Naive B cell (primary cell): Measurements from ENCODE around the gene TNRC6B. TPM values are rescaled to one million over a fixed set of nuclear protein-coding genes. Genes with fewer than 3 reads are reported as not detected.
A peak's percentile ranks its signal among the peaks of the same experiment; 100 is the strongest.
"Not testable (repeated sequence)": the region's sequence is repeated elsewhere in the genome, so short reads cannot be mapped to it uniquely, and the experiment has no call there.

Experiments
- ATAC-seq, 2 donors: fragments of 150-1000 bp; cut with Tn5 transposase; 2 replicates each; pipeline ENCODE4 v1.10.0; 2021; ENCODE audit warnings: low read depth in 2 of 2, mild to moderate bottlenecking in 2 of 2, moderate library complexity in 2 of 2
- DNase-seq: peaks from one replicate; pipeline ENCODE4 v3.0.0; 2022
- H3K27ac Mint-ChIP-seq, 6 donors: one replicate each; pipeline ENCODE4 v1.8.0; 2020 to 2022; ENCODE audit warnings: mild to moderate bottlenecking in 6 of 6, mixed read lengths in 6 of 6, moderate library complexity in 5 of 6, inconsistent platforms in 2 of 6
- H3K27me3 Mint-ChIP-seq, 3 donors: one replicate each; pipeline ENCODE4 v1.8.0; 2021 to 2022; ENCODE audit warnings: mixed read lengths in 3 of 3, mild to moderate bottlenecking in 1 of 3
- H3K36me3 Mint-ChIP-seq, 2 donors: one replicate each; pipeline ENCODE4 v1.8.0; 2020 to 2022; ENCODE audit warnings: mixed read lengths in 2 of 2, inconsistent platforms in 1 of 2, mild to moderate bottlenecking in 1 of 2
- H3K4me1 Mint-ChIP-seq, 3 donors: one replicate each; pipeline ENCODE4 v1.8.0; 2020 to 2022; ENCODE audit warnings: mixed read lengths in 3 of 3, inconsistent platforms in 1 of 3, mild to moderate bottlenecking in 1 of 3, moderate library complexity in 1 of 3
- H3K4me3 Mint-ChIP-seq, 8 donors: one replicate each; pipeline ENCODE4 v1.8.0; 2020 to 2022; ENCODE audit warnings: mild to moderate bottlenecking in 8 of 8, mixed read lengths in 8 of 8, moderate library complexity in 8 of 8, inconsistent platforms in 2 of 8
- H3K9me3 Mint-ChIP-seq, 7 donors: one replicate each; pipeline ENCODE4 v1.8.0; 2020 to 2022; ENCODE audit warnings: mixed read lengths in 7 of 7, mild to moderate bottlenecking in 5 of 7, inconsistent platforms in 2 of 7, moderate library complexity in 1 of 7
- polyA plus RNA-seq, 6 donors: library from polyadenylated mRNA; unstranded; fragments of 300-500 nt; fragmentation: Illumina TruSeq; gene quantifications; one replicate each; pipeline ENCODE4 v1.2.3, GENCODE V29; 2021; ENCODE audit warnings: low read depth in 6 of 6

TNRC6B gene
- polyA plus RNA-seq, result 100 to 1,000 TPM in 4 of 6 donors, 10 to 100 TPM in 2; 37.3 to 171 (median 109) TPM

DNA sequence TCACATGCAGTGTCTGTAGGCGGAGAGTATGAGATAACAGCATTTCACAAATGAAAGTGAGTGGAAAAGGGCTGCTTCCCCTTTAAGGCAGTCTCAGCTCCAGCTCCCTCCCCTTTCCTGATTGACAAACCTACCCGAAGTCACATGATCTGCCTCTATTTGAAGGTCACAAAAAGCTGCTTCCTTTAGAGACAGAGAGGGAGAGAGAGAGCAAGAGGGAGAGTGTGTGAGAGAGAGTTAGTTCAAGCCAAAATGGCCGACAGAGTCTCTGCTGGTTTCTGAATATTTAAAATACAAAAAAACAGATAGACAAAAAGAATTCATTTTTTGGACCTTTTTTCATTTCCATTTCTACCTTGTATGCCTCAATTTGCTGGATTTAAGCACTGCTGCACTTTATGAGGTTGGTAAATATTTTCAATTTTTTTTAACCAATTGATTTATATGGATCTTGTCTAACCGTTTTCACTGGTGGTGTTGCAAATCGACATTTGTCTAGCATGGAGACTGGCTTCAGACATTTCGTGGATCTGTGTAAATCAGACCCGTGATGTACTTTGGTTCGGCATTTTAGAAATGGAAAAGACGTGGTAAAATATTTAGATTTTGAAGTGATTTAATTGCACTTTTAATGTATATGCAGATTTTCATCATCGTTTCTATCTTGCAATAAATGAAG, at the start of gene TNRC6B:
TSS of gene TNRC6B (plus strand) at position 188 of the 679 bp plus-strand sequence. CDS start at position 399, 211 bp downstream.
- Mint-ChIP-seq H3K4me1 (peaks cover 51 to 68% (median 60%) of the 10 kb centered on the region in 3 donors), H3K27ac (peak within 1 kb of the TSS; percentile 84 to 95 (median 94)), H3K4me3 (peak within 1 kb of the TSS; percentile 78 to 95 (median 94)), H3K36me3 (no peaks in the 10 kb centered on the region), H3K9me3 (no peaks in the 10 kb centered on the region), H3K27me3 (no peaks in the 10 kb centered on the region)
- DNase-seq, result peak; percentile 88
- ATAC-seq, result peak; percentile 96 to 97

- no peak overlapping the region for H3K4me3 Mint-ChIP-seq
These were observed 48.7 kb upstream of the TNRC6B start for GRCh38 chr22:40128989-40129388.

DNA sequence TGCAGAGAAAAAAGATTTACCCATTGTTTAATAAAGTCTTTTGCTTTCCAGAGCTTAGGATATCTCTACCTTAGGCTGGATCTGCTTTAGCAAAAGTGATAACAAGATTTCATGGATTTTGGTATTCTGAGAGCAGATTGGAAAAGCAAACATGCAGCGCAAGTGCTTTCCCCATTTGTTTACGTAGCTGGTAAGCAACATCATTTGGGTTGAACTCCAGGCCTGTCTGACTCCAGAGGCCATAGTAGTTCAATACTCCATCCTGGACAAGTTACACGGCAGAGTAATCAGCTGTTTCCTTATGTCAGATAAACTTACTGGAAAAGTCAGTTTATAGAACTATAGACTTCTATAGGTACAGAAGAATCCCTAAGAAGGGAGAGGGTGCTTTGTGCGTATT, 40.6 kb upstream of the TNRC6B start:
- no peak for ATAC-seq
- no peak for DNase-seq
- Mint-ChIP-seq H3K4me1 (peaks cover 0 to 11% (median 10%) of the 10 kb centered on the region in 3 donors), H3K27ac (peak overlapping the region in 3 of 6 donors; percentile 21 to 52 (median 52)), H3K27me3 (no peaks in the 10 kb centered on the region), H3K36me3 (peaks cover 4 to 24% of the 10 kb centered on the region in 2 donors), H3K9me3 (no peaks in the 10 kb centered on the region), H3K4me3 (no peak overlapping the region)

More at GRCh38 chr22:40128989-40129388, 48.7 kb upstream of the TNRC6B start:
- ATAC-seq (no peak), DNase-seq (no peak)
- H3K4me1 Mint-ChIP-seq, result peaks cover 2 to 26% (median 17%) of the 10 kb centered on the region in 3 donors
- peaks cover 14 to 31% of the 10 kb centered on the region in 2 donors for H3K36me3 Mint-ChIP-seq
- H3K9me3 Mint-ChIP-seq, result no peaks in the 10 kb centered on the region
- H3K27me3 Mint-ChIP-seq, result no peaks in the 10 kb centered on the region
- H3K27ac Mint-ChIP-seq, result peak overlapping the region in 3 of 6 donors; percentile 30 to 75 (median 68)

GRCh38 chr22:40138866-40139265, 38.9 kb upstream of the TNRC6B start:
- ATAC-seq (no peak), DNase-seq (no peak)
- H3K36me3 Mint-ChIP-seq, result peaks cover 4 to 17% of the 10 kb centered on the region in 2 donors
- peak overlapping the region in 2 of 6 donors; percentile 34 to 61 for H3K27ac Mint-ChIP-seq
- peaks cover 0 to 11% (median 8%) of the 10 kb centered on the region in 3 donors for H3K4me1 Mint-ChIP-seq
- H3K9me3 Mint-ChIP-seq, result no peaks in the 10 kb centered on the region
- H3K27me3 Mint-ChIP-seq, result no peaks in the 10 kb centered on the region
- no peak overlapping the region for H3K4me3 Mint-ChIP-seq

GRCh38 chr22:40147388-40148176, 30.1 kb upstream of the TNRC6B start:
- no peaks in the 10 kb centered on the region for H3K27me3 Mint-ChIP-seq
- H3K9me3 Mint-ChIP-seq, result no peaks in the 10 kb centered on the region
- DNase-seq, result no peak
- no peak overlapping the region for H3K4me3 Mint-ChIP-seq
- ATAC-seq, result no peak
- H3K4me1 Mint-ChIP-seq, result peaks cover 14 to 21% (median 18%) of the 10 kb centered on the region in 3 donors
- H3K36me3 Mint-ChIP-seq, result peaks cover 19 to 21% of the 10 kb centered on the region in 2 donors
- H3K27ac Mint-ChIP-seq, result peak overlapping the region in 4 of 6 donors; percentile 12 to 84 (median 46)

DNA sequence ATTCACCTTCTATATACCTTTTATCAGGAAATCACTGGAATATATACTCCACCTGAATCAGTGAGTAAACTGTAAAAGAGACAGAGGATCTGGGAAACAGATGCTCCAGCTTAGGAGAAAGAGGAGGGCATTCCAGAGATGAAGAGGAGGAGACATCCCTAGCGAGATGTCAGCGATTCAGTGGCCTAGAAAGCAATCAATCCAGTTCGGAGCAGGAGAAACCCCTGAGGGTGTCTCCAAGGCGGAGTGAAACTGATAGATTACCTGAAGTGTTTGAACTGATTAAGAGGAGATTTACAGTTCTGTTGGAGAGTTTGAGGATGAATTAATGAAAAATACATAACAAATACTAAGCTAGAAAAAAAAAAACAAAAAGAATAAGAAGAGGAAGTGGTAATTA, 24.5 kb upstream of the TNRC6B start:
- DNase-seq, result no peak
- peaks cover 6 to 9% of the 10 kb centered on the region in 2 donors for H3K36me3 Mint-ChIP-seq
- H3K27ac Mint-ChIP-seq, result peak overlapping the region in 5 of 6 donors; percentile 42 to 88 (median 62)

DNA sequence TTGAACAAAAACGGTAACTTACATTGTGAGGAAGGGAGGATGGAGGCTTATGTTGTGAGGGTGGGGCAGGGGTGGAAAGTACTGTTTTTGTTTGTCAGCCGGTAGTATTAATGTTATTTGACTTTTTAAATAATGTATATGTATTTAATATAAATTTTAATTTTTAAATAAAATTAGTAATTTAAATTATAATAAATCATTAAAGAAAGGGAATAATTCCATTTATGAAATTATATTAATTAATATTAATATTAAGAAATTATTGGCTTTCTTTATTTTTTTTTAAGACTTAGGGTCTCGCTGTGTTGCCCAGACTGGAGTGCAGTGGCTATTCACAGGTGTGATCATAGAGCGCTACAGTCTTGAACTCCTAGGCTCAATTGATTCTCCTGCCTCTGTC, 24.0 kb upstream of the TNRC6B start:
- no peaks in the 10 kb centered on the region for H3K9me3 Mint-ChIP-seq
- no peak overlapping the region for H3K4me3 Mint-ChIP-seq
- H3K4me1 Mint-ChIP-seq, result peaks cover 12 to 26% (median 14%) of the 10 kb centered on the region in 3 donors
- peak overlapping the region in 1 of 6 donors; percentile 62 for H3K27ac Mint-ChIP-seq
- H3K36me3 Mint-ChIP-seq, result peaks cover 6 to 9% of the 10 kb centered on the region in 2 donors
- H3K27me3 Mint-ChIP-seq, result no peaks in the 10 kb centered on the region
- DNase-seq (no peak), ATAC-seq (no peak)

More for the DNA sequence above, 24.5 kb upstream of the TNRC6B start:
- H3K27me3 Mint-ChIP-seq, result no peaks in the 10 kb centered on the region
- no peaks in the 10 kb centered on the region for H3K9me3 Mint-ChIP-seq
- ATAC-seq, result no peak
- H3K4me1 Mint-ChIP-seq, result peaks cover 12 to 26% (median 14%) of the 10 kb centered on the region in 3 donors
- H3K4me3 Mint-ChIP-seq, result no peak overlapping the region

GRCh38 chr22:40156001-40156516, 21.7 kb upstream of the TNRC6B start:
- H3K27ac Mint-ChIP-seq, result peak overlapping the region in 2 of 6 donors; percentile 55 to 63
- ATAC-seq, result no peak

DNA sequence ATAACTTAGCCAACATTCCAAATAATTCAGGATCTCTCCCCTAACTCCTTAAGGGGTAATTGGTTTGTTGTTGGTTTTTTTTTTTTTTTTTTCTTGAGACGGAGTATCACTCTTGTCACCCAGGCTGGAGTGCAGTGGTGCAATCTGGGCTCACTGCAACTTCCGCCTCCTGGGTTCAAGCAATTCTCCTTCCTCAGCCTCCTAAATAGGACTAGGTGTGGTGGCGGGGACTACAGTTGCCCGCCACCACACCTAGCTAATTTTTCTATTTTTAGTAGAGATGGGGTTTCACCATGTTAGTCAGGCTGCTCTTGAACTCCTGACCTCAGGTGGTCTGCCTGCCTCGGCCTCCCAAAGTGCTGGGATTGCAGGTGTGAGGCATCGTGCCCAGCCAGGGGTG, 21.0 kb upstream of the TNRC6B start:
- H3K9me3 Mint-ChIP-seq, H3K27ac Mint-ChIP-seq, H3K27me3 Mint-ChIP-seq, ATAC-seq, H3K4me3 Mint-ChIP-seq, DNase-seq, H3K36me3 Mint-ChIP-seq: not testable (repeated sequence)
- peaks cover 9 to 12% (median 11%) of the 10 kb centered on the region in 3 donors for H3K4me1 Mint-ChIP-seq

More at GRCh38 chr22:40156001-40156516, 21.7 kb upstream of the TNRC6B start:
- DNase-seq, result no peak
- no peak overlapping the region for H3K4me3 Mint-ChIP-seq
- H3K36me3 Mint-ChIP-seq, result peaks cover 0 to 5% of the 10 kb centered on the region in 2 donors
- H3K4me1 Mint-ChIP-seq, result peaks cover 10 to 18% (median 12%) of the 10 kb centered on the region in 3 donors
- no peaks in the 10 kb centered on the region for H3K27me3 Mint-ChIP-seq
- no peaks in the 10 kb centered on the region for H3K9me3 Mint-ChIP-seq

DNA sequence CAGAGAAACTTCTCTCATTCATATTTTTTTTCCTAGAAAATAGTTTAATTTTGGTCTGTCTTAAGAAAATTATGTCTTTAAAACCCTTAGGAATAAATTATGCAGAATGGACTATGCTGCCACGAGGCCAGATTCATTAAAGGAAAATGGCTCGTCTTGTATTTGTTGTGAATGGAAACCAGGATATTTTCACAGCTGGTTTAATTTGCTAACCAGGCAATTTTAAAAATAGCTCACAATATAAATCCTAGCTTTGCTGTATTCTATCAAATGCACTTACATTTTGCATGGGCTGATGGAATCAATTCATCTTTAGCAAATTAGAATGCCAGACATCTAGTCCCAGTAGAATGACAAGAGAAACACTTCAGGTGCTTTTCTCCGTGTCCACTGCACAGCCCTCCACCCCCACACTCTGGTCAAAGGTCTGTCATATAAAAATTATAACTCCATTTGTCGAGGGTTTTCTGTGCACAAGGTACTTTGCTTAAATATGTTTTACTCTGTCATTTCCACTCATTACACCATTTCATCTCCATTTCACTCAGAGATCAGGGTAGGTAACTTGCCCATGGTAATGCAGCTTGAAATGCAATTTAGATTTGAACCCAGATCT, 20.3 kb upstream of the TNRC6B start:
- Mint-ChIP-seq H3K27ac (peak overlapping the region in 2 of 6 donors; percentile 55 to 68), H3K4me1 (peaks cover 6 to 11% (median 9%) of the 10 kb centered on the region in 3 donors), H3K36me3 (peaks cover 0 to 5% of the 10 kb centered on the region in 2 donors), H3K4me3 (no peak overlapping the region), H3K9me3 (no peaks in the 10 kb centered on the region), H3K27me3 (no peaks in the 10 kb centered on the region)
- DNase-seq (no peak), ATAC-seq (no peak)

- H3K36me3 Mint-ChIP-seq, result peaks cover 8% of the 10 kb centered on the region in 2 donors
- no peak overlapping the region for H3K4me3 Mint-ChIP-seq
- no peak for DNase-seq
- ATAC-seq, result no peak
- H3K27ac Mint-ChIP-seq, result peak overlapping the region in 1 of 6 donors; percentile 34
- peaks cover 0 to 6% (median 3%) of the 10 kb centered on the region in 7 donors for H3K9me3 Mint-ChIP-seq
- H3K4me1 Mint-ChIP-seq, result peaks cover 0 to 4% (median 0%) of the 10 kb centered on the region in 3 donors
- H3K27me3 Mint-ChIP-seq, result no peaks in the 10 kb centered on the region
These were observed 16.5 kb upstream of the TNRC6B start for GRCh38 chr22:40161194-40161593.

- not testable (repeated sequence) for H3K9me3 Mint-ChIP-seq, H3K27ac Mint-ChIP-seq, ATAC-seq, H3K27me3 Mint-ChIP-seq, DNase-seq
- Mint-ChIP-seq H3K4me3 (peak overlapping the region in 1 of 8 donors; percentile 57), H3K4me1 (peaks cover 2 to 12% (median 11%) of the 10 kb centered on the region in 3 donors), H3K36me3 (peaks cover 8 to 17% of the 10 kb centered on the region in 2 donors)
These were observed 12.2 kb upstream of the TNRC6B start for GRCh38 chr22:40165537-40165936.
